ENCODE results near the gene CCDC88B.

DNA sequence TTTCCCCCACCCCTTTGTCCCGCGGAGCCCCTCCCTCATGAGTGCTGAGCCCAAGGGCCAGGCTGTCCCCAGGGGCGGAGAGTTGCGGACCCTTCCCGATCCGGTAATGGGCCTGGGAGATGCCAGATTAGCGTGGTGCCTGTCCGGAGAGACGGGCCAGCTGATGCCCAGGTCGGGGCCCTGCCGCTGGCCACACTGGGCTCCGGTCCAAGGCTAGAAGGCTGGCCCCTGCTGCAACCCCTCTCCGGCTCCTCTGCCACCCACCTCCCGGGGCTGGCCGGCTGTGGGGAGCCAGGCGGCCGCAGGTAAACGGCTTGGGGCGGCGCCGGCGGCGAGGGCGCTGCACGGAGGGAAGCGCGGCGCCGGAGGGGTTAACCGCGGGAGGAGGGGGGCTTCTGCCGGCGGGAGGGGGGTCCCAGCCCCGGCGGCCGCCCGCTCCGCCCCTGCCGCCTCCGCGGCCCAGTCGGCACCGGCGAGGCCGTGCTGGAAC is 48.7 kb upstream of the CCDC88B start, which contains the start of gene KCNK4:
- TF ChIP-seq POLR2AphosphoS5 (IDR thresholded peaks at IDR 0.05; ENCODE audit: low read depth, low read length) = no peak
- no peak for TF ChIP-seq REST (IDR thresholded peaks at IDR 0.05; ENCODE audit: insufficient read depth in 1 of 2, low read depth in 2 of 2, low read length in 2 of 2)

Measured in PFSK-1 (cell line).